Midbrain (tissue), 1 donor: ENCODE measurements around the gene IL1B.

Source experiments
- DNase-seq: peaks from one replicate; lab custom pipeline; 2025; lab: John Stamatoyannopoulos, UW

Gene IL1B

DNA sequence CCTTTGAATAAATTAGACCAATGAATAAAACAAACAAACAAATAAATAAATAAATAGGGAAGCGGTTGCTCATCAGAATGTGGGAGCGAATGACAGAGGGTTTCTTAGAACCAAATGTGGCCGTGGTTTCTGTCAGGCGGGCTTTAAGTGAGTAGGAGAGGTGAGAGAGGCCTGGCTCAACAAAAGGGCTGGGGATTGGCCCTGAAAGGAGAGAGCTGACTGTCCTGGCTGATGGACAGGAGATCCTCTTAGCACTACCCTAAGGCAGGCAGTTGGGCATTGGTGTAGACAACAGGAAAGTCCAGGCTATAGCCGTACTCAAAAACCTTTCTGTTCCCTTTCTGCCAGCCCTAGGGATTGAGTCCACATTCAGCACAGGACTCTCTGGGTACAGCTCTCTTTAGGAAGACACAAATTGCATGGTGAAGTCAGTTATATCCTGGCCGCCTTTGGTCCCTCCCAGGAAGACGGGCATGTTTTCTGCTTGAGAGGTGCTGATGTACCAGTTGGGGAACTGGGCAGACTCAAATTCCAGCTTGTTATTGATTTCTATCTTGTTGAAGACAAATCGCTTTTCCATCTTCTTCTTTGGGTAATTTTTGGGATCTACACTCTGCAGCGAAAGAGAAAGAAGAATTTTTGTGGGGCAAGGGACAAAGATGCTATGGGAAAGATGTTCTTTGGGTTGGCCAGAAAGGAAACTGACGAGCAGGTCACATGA is 6.5 kb downstream of the IL1B start:
- no peak for DNase-seq

DNA sequence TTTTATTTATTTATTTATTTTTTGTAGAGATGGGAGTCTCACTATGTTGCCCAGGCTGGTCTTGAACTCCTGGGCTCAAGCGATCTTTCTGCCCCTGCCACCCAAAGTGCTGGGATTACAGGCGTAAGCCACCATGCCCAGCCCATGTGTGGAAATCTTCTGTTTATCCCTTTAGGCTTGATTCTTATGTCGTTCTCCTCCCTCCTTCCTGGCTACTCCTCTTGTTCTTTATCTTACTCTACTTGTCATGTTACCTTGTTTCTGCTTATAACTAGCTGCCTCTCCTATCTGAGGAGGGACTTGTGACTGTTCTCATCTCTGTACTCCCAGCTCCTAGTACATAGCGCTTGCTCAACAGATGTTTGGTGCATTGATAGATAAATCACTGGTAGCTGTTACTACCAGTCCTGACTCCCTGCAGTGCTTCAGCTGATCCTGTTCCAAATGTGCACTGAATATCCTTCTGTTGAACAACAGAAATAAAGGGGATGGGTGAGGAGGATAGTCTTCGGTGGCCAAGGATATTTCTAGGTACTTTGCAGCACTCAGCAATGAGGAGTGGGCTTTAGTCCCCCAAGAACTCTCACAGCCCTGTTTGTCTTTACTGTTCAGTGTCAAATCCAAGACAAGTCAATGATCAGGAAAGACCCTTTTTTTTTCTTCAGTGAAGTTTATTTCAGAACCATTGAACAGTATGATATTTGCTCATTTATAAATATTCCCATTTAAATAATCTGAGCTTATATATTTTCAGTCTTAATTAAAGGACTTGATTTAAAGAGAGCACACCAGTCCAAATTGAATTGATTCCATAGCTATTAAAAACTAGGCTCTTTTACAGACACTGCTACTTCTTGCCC is 7.2 kb downstream of the IL1B start:
- DNase-seq: no peak

DNA sequence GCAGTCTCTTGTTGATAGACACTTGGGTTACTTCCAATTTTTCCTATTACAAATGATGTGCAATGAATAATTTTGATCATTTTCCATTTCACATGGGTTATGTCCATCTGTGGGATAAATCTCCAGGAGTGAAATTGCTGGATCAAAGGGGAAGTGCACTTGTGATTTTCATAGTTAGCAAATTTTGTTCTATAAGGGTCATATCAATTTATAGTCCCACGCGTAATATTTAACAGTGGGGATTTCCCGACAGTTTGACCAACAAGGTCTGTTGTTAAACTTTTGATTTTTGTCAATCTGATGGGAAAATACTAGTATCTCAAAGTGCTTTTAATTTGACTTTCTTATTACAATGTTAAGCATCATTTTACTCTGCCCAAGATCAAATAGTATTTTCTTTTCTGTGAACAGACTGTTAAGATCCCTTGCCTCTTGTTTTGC is 8.3 kb downstream of the IL1B start:
- DNase-seq: no peak

DNA sequence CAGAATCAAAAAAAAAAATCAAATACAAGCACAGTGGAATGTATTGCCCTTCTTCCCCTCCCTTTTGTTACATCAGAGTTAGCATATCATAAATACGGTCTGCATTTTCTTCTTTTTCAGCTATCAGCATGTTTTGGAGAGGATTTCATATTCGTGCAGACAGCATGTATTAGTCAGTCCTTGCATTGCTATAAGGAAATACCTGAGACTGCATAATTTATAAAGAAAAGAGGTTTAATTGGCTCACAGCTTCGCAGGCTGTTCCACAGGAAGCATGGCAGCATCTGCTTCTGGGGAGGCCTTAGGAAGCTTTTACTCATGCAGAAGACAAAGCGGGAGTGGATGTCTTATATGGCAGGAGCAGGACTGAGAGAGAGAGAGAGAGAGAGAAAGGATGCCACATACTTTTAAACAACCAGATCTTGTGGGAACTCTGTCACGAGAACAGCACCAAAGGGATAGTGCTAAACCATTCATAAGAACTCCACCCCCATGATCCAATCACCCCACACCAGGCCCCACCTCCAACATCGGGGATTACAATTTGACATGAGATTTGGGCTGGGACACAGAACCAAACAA is 8.9 kb downstream of the IL1B start:
- no peak for DNase-seq

DNA sequence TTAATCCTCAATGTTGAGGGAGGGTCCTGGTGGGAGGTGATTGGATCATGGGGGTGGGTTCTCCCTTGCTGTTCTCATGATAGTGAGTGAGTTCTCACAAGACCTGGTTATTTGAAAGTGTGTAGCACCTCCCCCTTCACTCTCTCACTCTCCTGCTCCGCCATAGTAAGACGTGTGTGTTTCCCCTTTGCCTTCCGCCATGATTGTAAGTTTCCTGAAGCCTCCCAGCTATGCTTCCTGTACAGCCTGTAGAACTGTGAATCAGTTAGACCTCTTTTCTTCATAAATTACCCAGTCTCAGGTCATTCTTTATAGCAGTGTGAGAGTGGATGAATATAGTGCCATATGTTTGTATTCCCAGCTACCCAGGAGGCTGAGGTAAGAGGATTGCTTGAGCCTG is 9.6 kb downstream of the IL1B start:
- DNase-seq: no peak

DNA sequence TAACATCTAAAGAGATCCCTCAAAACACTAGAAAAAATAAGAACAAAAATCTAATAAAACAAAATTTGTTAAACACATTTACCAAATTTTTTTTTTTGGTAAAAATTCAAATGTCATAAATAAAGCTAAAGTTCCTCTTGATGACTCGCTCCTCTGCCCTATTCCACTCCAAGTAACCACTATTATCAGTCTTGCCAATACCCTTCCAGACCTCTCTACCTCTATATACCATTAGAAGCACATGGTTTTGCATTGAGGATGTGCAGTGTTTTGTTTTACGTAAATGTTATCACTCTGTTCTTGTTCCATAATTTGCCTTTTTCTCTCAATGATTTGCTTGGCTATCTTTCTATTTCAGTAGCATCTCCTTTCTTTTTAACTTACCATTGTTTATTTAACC is 10.9 kb downstream of the IL1B start:
- DNase-seq: no peak

DNA sequence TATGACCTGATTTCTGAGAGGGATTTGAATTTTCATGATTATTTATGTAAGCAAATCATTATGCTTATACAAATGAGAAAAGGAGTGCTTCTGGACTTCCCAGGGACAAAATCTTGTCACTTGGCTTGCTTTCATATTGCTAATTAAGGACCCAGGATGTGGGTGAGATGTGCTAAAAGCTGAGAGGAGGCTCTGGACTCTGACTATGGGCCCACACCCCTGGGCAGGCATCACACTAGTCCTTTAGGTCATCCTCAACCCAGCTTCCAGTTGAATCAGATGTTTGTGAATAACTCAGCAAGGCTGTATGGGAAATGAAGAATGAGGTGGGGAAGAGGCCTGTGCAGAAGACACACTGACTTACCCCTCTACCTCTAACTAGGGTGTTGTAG is 11.9 kb downstream of the IL1B start:
- DNase-seq: no peak

DNA sequence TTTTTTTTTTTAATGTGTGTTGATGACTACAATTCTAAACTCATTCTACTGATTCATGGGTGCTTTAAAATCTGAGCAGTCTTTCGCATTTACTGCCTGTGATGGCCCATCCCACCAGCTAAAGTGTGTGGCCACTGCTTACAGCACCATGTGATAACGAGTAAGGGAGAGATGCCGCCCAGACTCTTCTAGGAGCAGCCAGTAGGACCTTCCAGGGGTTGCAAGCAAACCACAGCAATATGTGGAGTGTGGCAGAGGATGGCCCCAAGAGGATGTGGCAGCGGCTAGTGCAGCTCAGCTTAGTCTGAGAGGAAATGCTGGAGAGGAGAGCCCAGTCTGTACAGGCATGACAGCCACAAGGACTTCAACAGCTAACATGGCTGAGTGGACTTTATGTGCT is 14.9 kb downstream of the IL1B start:
- no peak for DNase-seq

DNA sequence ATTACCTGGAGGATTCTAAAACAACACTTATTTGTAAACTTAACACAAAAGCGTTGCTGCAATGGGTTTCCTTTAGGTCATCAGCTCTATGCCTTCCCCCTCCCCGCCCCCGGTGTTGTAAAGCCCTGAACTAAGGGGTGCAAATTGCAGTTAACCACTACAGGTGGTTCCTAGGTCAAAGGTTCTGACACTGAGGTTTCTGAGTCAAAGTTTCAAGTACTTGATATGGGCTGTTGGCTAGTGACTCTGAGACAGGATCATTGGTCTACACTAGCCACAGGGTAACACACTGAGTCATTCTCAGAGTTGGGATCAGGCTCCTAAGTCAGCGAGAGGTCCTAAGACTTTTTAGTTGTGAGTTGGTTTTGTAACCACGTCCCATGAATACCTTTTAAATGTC is 15.4 kb downstream of the IL1B start:
- no peak for DNase-seq

DNA sequence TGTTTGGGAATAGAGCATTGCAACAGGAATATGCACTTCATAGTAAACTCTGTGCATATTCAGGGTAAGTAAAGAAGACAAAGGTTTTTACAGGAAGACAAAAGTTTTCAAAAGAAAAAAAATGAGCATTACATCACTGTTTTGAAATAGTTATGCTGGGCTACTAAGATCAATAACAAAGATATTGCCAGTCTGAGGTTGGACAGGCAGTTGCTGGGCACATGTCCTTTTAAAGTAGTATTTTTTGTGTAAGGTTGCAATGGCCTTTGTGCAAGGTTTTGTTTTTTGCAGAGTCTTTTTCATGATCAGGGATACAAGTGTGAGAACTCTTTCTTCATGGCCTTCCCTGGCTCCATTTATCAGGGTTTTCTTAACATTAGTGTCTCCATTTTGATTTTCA is 16.2 kb downstream of the IL1B start:
- no peak for DNase-seq

DNA sequence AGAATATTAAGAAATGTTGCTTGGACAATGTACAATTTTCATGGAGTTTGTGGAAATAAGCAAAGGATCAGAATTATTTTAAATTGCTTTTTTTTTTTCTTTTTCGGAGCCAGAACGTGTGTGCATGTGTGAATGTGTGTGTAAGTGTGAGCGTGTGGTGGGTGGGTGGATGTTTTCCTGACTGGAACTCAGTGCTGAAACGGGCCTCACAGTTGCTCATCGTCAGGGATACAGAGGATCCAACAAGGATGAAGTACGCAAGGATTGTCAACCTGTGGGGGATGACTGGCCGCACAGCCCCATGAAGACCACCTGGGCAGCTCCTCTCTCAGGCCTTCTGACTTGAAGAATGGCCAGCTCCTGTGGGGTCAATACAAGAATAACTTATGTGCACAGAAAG is 17.5 kb downstream of the IL1B start:
- DNase-seq: no peak

DNA sequence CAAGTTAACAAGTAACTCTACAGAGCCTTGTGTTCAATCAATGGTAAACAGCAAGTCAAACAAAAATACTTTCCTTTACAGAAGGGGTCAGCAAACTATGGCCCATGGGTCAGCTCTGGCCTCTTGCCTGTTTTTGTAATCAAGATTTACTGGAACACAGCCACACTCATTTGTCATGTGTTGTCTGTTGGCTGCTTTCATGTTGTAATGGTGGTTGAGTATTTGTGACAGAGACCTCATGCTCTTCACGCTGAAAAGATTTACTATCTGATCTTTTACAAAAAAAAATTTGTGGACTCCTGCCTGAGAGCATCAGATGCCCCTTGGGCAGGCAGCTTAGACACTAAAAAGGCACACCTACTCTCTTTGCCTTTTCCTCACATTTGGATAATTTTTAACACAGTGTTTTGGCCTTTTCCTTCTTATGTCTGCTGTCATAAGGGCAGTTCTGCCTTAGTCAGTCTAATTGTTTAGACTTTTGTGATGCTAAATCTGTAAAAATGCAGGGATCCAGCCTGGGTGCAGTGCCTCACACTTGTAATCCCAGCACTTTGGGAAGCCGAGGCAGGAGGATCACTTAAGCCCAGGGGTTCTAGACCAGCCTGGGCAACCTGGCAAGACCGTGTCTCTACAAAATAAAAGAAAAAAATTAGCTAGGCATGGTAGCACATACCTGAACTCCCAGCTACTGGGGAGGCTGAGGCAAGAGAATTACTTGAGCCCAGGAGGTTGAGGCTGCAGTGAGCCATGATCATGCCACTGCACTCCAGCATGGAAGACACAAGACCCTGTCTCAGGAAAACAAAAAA is 18.3 kb downstream of the IL1B start:
- no peak for DNase-seq

DNA sequence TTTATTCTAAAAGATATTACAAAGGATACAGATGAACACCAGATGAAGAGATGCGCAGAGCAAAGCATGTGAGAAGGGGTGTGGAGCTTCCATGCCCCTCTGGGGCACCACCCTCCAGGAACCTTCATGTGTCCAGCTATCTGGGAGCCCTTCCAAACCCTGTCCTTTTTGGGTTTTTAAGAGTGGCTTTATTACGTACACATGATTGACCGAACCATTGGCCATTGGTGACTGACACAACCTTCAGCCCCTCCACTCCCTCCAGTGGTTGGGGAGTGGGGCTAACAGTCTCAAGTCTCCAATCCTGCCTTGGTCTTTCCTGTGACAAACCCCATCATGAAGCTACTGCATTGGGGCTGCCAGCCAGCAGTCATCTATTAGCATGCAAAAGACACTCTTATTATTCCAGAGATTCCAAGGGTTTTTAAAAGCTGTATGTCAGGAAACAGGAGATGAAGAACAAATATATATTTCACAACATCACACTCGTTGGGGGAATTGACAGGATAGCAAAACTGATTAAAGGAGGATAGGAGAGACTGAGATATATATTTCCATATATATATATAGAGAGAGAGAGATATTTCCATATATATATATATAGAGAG is 19.4 kb downstream of the IL1B start:
- no peak for DNase-seq

DNA sequence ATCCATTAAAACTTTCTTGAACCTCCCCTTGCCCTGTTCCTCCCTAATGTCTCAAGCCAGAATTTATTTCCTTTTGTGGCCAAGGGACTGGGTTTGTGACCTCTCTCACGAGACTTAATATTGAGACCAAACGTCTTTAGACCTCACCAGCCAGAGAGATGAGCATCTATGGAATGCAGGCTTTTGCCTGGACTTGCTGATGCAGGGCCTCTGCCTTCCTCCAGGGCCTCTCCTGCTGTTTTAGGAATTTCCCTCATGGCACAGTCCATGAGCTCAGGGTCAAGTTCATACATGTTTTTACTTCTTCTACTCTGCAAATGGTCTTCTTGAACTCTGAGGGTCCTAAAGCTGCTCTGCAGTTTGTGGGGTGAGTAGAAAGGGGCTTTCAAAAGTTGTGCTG is 22.3 kb downstream of the IL1B start:
- no peak for DNase-seq

DNA sequence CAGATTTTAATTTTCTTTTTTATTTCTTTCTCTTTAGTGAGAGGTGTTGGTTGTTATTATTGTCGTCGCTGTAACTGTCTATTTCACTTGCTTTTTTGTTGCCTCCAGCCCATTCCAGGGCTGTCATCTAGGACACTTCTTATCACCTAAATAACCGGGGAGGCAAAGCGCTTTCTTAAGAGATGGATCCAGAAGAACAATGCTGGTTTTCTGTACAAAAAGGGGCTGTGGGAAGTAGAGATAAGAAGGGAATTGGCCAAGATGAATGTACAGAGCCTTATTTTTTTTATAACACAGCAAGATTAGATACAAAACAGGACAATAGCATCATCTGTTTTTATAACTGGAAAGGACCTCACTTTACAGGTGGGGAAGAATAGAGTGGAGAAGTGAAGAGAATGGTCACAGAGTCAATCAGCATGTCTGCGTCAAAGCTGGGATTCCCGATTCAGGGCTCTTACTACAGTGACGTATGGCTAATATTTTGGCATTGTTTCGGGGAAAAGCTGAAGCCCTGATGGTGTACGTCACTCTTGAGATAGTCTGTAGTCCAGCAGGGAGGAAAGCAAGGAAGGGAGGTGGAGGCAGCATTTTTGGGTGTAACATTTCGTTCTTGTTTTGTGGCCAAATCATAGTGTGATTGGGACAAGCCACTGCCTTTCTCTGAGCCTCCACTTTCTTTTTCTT is 23.2 kb downstream of the IL1B start:
- DNase-seq: no peak

DNA sequence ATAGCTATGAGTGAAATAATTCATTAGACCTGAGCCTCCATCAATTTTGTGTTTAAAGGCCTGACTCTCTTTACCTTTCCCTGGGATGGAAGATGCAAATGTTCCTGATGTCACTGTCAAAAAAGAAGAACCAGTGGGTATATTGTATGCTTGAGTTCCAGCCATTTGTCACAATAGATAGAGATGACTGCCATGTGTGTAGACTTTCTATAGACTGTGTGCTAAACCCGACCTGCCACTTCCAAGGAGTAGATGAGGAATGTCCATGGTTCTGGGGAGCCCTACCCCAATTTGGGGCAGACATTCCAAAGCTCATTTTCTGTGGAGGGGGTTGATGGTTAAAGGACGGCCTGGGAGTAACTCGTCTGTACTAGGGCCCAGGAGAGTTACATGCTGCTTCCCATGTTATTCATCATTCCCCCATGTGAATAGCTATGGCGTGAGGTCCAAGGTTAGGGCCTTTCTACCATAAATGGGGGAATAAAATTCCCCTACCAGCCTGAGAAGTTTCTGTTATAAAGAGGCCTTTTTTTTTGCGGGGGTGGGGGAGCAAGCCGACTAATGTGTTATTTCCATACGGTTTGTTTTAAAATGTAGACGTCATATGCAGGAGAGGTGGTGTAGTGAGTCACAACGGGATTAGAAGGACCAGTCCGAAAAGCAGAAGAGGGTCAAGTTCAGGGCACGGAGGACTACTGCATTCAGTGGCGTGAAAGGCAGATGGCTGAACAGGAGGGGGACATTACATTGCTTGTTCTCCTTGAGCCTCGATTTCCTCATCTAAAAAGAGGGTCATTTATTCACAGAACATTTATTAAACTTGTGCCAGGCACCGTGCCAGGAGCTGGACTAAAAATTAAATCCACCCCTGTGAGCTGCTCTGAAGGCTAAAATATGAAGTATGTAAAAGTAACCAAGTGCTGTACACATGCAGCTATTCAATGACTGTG is 24.0 kb downstream of the IL1B start:
- no peak for DNase-seq

DNA sequence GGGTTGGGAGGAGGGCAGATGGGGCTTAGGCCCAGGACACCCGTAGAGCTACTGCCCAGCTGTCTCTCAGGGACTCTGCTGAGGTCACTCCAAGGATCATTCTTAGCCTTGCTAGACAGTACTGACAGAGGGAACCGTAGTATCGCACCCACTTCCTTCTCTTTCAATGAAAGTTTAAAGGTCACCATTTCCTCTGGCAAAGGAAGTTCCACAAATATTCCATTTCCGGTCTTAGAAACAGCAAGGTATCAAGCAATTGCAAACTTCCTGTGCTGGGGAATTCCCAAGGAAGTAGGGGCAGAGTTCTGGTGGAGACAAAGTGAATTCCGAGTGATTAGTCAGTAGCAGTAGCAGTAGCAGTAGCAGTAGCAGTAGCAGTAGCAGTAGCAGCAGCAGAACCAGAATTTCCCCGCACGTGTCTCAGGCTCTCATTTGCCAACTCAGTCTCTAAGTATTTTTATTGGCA is 24.7 kb downstream of the IL1B start:
- DNase-seq: no peak

DNA sequence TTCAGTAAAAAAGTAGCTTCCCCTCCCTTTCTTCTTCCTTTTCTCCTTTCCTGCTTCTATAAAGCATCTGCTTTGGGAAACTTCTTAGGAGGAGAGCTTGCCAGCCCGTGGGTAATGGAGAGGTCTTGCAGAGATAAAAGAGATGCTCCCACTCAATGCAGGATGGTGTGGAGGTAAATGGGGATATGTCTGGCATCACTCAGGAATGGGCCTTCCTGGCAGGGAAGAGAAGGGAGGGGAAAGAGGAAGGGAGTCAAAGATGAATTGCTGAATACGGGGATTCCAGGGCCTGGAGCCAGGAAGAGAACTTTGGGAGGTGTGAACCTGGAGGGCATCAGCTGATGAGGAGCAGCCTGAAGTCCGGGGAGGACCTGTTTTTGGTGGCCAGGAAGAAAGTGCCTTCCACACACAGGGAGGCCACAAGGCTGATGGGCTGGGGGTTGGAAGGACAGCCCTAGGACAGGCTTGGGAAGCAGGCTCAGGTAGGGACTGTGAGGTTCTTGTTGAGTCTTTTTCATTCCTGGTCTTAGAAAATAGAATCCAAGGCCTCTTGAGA is 25.2 kb downstream of the IL1B start:
- DNase-seq: no peak

DNA sequence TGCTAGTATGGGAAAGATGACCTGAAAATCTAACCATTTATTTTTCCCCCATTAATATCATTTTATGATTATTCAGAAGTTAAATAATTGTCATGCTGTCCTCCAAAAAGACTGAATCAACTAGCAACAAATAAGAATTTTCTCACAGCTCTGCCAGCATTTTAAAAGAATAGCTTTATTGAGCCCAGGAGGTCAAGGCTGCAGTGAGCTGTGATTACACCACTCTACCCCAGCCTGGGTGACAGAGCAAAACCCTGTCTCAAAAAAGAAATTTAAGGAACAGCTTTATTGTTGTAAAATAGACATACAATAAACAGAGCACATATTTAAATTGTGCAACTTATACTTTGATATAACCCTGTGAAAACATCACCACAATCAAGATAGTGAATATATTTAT is 27.5 kb downstream of the IL1B start:
- no peak for DNase-seq
